Activated naive CD4-positive, alpha-beta T cell treated with anti-CD3 and anti-CD28 coated beads, Interleukin-2, amount 50 U/mL, for 16 hours (primary cell): ENCODE data around the gene SYCP2.
"Not testable (repeated sequence)": the region's sequence is repeated elsewhere in the genome, so short reads cannot be mapped to it uniquely, and the experiment has no call there.

ENCODE experiments used
- DNase-seq: peaks from one replicate; pipeline ENCODE4 v3.0.0-alpha.2; 2020

The SYCP2 gene

GRCh38 chr20:59902470-59902869 is 31.0 kb downstream of the SYCP2 start:
- DNase-seq, result no peak

GRCh38 chr20:59895908-59896307 is 37.5 kb downstream of the SYCP2 start:
- DNase-seq, result no peak

- DNase-seq, result no peak
Measured at GRCh38 chr20:59891581-59891980, 41.9 kb downstream of the SYCP2 start.

GRCh38 chr20:59890035-59890434 is 43.4 kb downstream of the SYCP2 start:
- DNase-seq, result not testable (repeated sequence)

- DNase-seq, result no peak
Measured at GRCh38 chr20:59888050-59888449, 45.4 kb downstream of the SYCP2 start.

GRCh38 chr20:59884494-59884893 is 48.9 kb downstream of the SYCP2 start:
- DNase-seq, result no peak

- no peak for DNase-seq
Measured at GRCh38 chr20:59880198-59880597, 53.2 kb downstream of the SYCP2 start.

GRCh38 chr20:59873409-59873808 is 60.0 kb downstream of the SYCP2 start:
- no peak for DNase-seq

- no peak for DNase-seq
Measured at GRCh38 chr20:59871096-59871495, 62.3 kb downstream of the SYCP2 start.

GRCh38 chr20:59866338-59866737 is 67.1 kb downstream of the SYCP2 start:
- no peak for DNase-seq

GRCh38 chr20:59864726-59865125 is 68.7 kb downstream of the SYCP2 start:
- no peak for DNase-seq

- DNase-seq, result no peak
Measured at GRCh38 chr20:59863058-59863457, 70.4 kb downstream of the SYCP2 start.

GRCh38 chr20:59861401-59861800 is 72.0 kb downstream of the SYCP2 start:
- no peak for DNase-seq

- DNase-seq, result no peak
Measured at GRCh38 chr20:59858425-59858824, 75.0 kb downstream of the SYCP2 start.

GRCh38 chr20:59857966-59858365 is 75.5 kb downstream of the SYCP2 start:
- no peak for DNase-seq

- DNase-seq, result not testable (repeated sequence)
Measured at GRCh38 chr20:59856941-59857340, 76.5 kb downstream of the SYCP2 start.

GRCh38 chr20:59856526-59856925 is 76.9 kb downstream of the SYCP2 start:
- not testable (repeated sequence) for DNase-seq

GRCh38 chr20:59850018-59850641 is 83.3 kb downstream of the SYCP2 start:
- no peak for DNase-seq

- DNase-seq, result no peak
Measured at GRCh38 chr20:59848182-59848581, 85.3 kb downstream of the SYCP2 start.

- DNase-seq, result no peak
Measured at GRCh38 chr20:59845472-59845871, 88.0 kb downstream of the SYCP2 start.

GRCh38 chr20:59839400-59839799 is 94.0 kb downstream of the SYCP2 start:
- DNase-seq, result no peak

- no peak for DNase-seq
Measured at GRCh38 chr20:59837623-59838394, 95.6 kb downstream of the SYCP2 start.

GRCh38 chr20:59836767-59837166 is 96.7 kb downstream of the SYCP2 start:
- DNase-seq, result no peak
